HG02763 (cell line): Measurements from ENCODE around the gene PLS1.
"Not testable (repeated sequence)": the region's sequence is repeated elsewhere in the genome, so short reads cannot be mapped to it uniquely, and the experiment has no call there.

Experiments used
- ATAC-seq: cut with Tn5 transposase; IDR thresholded peaks from one replicate; pipeline ENCODE4 v1.9.1; 2021; ENCODE audit warnings: mild to moderate bottlenecking, moderate library complexity; ENCODE audit not compliant: unreplicated experiment

Gene PLS1, protein sequence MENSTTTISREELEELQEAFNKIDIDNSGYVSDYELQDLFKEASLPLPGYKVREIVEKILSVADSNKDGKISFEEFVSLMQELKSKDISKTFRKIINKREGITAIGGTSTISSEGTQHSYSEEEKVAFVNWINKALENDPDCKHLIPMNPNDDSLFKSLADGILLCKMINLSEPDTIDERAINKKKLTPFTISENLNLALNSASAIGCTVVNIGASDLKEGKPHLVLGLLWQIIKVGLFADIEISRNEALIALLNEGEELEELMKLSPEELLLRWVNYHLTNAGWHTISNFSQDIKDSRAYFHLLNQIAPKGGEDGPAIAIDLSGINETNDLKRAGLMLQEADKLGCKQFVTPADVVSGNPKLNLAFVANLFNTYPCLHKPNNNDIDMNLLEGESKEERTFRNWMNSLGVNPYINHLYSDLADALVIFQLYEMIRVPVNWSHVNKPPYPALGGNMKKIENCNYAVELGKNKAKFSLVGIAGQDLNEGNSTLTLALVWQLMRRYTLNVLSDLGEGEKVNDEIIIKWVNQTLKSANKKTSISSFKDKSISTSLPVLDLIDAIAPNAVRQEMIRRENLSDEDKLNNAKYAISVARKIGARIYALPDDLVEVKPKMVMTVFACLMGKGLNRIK

DNA sequence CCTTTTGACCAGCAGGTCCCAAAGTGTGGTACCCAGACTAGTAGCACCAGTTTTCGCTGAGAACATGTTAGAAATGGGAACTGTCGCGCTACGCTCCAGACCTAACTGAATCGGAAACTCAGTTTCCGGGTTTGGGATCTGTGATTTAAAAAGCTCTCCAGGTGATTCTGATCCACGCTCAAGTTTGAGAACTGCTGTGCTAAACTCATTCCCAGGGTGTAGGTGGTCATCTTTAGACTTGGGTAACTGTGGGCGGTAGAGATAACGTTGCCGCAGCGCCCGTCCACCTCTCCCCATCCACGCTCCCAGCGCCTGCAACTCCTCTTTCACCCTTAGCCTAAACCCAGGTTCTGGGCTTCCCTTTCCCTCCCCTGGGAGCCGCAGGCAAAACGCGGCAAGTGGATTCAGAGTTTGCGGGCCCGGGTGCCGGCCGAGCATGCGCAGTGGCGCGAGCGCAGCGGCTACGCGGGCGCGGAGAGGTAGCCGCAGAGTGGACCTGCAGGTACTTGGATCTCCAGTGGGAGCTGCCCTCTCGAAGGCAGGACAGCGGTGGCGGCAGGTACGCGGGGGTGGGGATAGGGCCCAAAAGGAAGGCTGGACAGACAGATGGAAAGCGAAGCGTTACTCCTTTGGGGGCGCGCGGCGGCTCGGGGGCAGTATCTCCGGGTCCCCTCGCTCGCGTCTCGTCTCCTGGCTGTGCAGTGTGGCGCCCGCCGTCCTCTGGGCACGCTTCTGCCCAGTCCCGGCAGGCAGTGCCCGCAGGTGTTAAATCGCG lies at the start of gene PLS1:
Gene PLS1, plus strand, starts transcription at position 443 of the 775 bp plus-strand sequence. CDS start 67,845 bp downstream, outside the sequence.
- peak; percentile 90 for ATAC-seq

DNA sequence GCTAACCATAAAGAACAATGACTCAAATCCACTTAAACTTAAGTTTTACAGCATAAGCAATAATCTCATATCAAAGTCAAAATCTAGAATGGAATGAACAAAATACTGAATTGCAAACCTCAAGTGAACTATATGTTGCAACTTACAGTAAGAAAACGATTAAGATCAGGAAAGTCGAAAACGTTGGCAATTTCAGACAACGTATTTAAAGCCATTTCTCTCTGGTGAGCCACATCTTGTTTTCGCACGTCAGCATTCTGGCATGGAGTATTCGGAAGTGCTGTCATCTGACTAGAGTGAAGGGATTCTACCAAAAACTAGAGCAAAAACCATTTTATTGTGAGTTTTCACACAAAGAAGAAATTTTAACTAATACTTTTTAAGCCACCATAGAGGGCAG lies 46.2 kb upstream of the PLS1 start:
- no peak for ATAC-seq

DNA sequence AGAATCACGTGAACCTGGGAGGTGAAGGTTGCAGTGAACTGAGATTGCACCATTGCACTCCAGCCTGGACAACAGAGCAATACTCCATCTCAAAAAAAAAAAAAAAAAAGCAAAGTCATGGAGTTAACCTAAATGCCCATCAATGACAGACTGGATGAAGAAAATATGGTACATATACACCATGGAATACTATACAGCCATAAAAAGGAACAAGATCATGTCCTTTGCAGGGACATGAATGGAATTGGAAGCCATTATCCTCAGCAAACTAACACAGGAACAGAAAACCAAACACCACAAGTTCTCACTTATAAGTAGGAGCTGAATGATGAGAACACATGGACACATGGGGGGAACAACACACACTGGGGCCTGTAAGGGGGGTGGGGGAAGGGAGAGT lies 43.6 kb upstream of the PLS1 start:
- not testable (repeated sequence) for ATAC-seq

DNA sequence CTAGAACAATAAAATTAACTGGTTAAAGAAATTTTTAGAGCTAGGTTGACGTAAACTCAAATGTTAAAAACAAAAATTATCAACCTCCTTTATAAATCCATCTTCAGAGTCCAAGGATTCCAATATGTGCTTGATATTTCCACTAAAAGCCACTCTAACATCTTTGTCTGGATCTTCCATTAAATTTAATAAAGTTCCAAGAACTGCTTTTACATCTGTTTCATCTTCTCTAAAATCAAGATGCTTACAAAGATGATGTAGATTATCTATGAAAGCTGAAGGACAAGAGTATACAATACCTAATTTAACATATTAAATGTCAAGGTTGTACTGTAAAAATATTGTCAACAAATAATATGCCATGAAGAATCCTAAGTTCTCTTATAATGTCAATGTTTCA lies 42.5 kb upstream of the PLS1 start:
- ATAC-seq = no peak

GRCh38 chr3:142560118-142560517 lies 36.1 kb upstream of the PLS1 start:
- ATAC-seq = no peak

GRCh38 chr3:142563496-142563997 lies 32.6 kb upstream of the PLS1 start:
- no peak for ATAC-seq

- ATAC-seq = no peak
Observed at GRCh38 chr3:142566096-142566495, 30.1 kb upstream of the PLS1 start.

DNA sequence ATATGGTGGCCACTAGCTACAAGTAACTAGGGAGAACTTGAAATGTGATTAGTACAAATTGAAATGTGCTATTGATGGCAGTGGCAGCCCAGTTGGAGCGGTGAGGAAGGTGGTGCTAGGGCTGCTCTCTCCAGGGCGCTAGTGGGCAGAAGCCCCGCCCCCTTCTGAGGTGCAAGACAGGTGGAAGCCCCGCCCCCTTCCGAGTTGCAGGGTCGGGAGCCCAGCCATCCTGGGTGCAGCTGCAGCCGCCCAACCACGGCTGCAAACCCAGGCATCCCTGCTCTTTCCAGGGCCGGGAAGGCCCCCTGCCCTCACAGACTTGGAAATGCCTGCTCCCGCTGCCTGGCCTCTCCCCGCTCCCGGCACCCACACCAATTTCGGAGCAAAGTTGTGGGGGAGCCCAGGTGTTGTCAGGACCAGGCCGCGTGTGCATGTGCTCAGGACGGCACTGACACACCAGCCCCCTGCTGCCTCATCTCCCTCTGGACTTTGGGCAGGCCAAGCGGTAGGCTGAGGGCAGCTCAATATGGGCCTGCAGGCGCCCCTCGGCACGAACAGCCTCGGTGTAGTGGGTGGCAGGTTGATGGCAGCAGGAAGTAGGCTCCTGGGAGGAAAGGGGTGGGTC lies 27.7 kb upstream of the PLS1 start:
- ATAC-seq = no peak

- not testable (repeated sequence) for ATAC-seq
Observed at GRCh38 chr3:142569422-142569821, 26.8 kb upstream of the PLS1 start.

- not testable (repeated sequence) for ATAC-seq
Observed at GRCh38 chr3:142574223-142574622, 22.0 kb upstream of the PLS1 start.

DNA sequence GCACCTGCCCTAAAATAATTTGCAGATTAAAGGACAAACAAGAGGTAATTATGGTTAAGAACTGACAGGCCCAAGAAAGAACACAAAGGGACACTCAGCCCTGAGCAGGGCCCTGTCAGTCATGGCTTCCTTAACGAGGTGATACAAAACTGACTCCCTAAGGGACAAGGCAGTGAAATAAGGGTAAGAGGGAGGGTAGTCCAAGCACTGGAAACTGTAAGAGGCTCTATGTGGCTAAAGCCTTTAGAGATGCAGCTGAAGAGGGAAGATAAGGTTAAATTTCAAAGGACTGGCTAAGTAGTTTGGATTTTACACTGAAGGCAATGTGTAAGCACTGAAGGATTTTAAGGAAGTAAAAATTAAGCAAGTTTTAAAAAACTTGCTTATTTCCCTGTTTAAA lies 21.5 kb upstream of the PLS1 start:
- ATAC-seq = no peak

DNA sequence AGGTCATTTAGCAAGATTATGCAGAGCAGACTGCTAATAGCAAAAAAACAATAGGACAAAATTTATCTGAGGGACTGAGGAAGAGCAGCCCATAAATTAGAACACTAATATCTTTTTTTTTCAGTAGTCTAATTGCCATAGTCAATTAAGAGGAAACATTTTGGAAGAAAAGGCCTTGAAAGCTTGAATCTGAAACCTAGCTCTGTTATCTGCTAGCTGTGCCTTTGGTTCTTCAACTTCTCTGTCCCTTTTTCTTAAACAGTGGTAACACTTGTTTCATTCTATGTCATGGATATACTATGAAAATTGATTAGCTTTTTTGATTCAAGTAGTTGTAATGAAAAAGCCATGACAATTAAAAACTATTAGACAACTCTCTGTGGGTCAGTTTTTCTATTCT lies 19.4 kb upstream of the PLS1 start:
- no peak for ATAC-seq

- ATAC-seq = no peak
Observed at GRCh38 chr3:142577696-142578328, 18.4 kb upstream of the PLS1 start.

GRCh38 chr3:142578329-142579223 lies 17.6 kb upstream of the PLS1 start, which contains the start of gene ATR:
ATR (minus strand) TSS chr3:142578733; CDS start chr3:142578704, 29 bp downstream.
- ATAC-seq = peak; percentile 95

- no peak for ATAC-seq
Observed at GRCh38 chr3:142580061-142580423, 16.2 kb upstream of the PLS1 start.

DNA sequence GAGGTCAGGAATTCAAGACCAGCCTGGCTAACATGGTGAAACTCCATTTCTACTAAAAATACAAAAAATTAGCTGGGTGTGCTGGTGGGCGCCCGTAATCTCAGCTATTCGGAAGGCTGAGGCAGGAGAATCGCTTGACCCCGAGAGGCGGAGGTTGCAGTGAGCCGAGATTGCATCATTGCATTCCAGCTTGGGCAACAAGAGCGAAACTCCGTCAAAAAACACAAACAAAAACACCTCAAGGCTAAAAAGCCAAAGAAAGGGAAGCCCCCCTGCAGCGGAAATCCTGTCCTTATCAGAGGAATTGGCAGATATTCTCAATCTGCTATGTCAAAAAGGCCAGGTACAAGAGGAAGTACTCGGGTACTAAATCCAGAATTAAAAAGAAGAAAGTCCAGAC lies 15.1 kb upstream of the PLS1 start:
- not testable (repeated sequence) for ATAC-seq

DNA sequence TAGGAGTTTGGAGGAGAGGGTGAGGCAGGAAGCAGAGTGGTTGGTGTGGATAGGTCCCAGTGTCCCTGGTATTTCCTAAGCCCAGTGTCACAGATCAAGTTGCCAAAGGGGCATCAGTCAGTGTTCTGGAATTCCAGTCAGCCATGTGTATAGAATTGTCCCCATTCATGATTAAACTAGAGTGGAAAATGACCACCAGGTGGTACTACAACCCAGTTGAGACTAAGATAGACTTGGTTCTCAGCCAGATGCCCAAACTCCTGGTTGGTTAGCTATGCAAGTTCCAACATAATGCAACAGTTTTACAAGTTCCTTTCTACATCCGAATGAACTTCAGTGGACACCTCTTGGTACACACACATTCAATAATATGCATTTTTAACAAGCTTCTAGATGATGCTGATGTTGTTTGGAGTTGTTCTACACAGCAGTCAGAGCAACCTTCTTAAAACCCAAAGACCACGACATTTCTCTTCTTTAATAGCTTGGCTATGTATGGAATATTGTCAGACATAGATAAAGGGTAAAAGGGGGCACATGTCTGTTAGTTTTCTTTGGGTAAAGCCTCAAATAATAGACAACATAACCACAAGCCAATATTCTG lies 9.3 kb upstream of the PLS1 start:
- ATAC-seq = no peak

- ATAC-seq = no peak
Observed at GRCh38 chr3:142588703-142589102, 7.5 kb upstream of the PLS1 start.

DNA sequence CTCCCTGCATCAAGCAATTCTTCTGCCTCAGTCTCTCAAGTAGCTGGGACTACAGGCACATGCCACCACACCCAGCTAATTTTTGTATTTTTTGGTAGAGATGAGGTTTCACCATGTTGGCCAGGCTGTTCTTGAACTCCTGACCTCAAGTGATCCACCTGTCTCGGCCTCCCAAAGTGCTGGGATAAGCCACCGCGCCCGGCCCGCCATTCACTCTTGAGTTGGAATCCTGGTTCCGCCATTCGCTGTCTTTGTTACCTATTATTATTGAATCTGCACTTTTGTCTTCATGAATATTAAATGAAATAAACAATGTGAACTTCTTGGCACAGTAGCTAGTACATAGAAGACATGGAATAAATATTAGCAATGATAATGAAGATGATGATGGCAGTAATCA lies 3.9 kb upstream of the PLS1 start:
- ATAC-seq = not testable (repeated sequence)
